ENCODE results near the gene ATG13.
"Not testable (repeated sequence)": the region's sequence is repeated elsewhere in the genome, so short reads cannot be mapped to it uniquely, and the experiment has no call there.

The ATG13 gene

GRCh38 chr11:46643986-46644385, 26.6 kb downstream of the ATG13 start:
- DNase-seq (ENCODE audit: low spot score) = no peak

- DNase-seq (ENCODE audit: low spot score) = peak; percentile 94
Observed at GRCh38 chr11:46649180-46649738, 31.9 kb downstream of the ATG13 start.

GRCh38 chr11:46655631-46656030, 38.3 kb downstream of the ATG13 start:
- DNase-seq (ENCODE audit: low spot score) = no peak

- no peak for DNase-seq (ENCODE audit: low spot score)
Observed at GRCh38 chr11:46657186-46657585, 39.8 kb downstream of the ATG13 start.

- DNase-seq (ENCODE audit: low spot score) = no peak
Observed at GRCh38 chr11:46658259-46658658, 40.9 kb downstream of the ATG13 start.

GRCh38 chr11:46659908-46660307, 42.6 kb downstream of the ATG13 start:
- DNase-seq (ENCODE audit: low spot score) = peak; percentile 49

DNA sequence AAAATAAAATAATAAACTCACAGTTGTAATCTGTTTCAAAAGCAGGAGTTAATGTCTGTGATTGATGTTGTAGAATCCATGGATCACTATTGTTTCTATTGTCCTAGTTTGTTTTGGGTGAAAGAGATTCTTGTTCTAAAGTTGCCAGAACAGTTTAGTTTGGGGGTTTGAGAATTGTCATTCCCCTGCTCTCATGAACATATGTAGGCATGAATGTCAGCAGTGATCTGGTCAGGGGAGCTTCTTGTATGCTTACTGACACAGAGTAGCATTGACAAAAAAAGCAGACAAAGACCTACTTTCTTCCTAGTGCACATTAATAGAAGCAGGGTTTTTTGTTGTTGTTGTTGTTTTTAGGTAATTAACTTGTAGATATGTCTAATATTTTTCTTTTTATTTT, 44.5 kb downstream of the ATG13 start:
- DNase-seq (ENCODE audit: low spot score) = peak; percentile 60

GRCh38 chr11:46662366-46662765, 45.0 kb downstream of the ATG13 start:
- no peak for DNase-seq (ENCODE audit: low spot score)

GRCh38 chr11:46663277-46663940, 46.1 kb downstream of the ATG13 start:
- DNase-seq (ENCODE audit: low spot score) = no peak

GRCh38 chr11:46664612-46665011, 47.3 kb downstream of the ATG13 start:
- no peak for DNase-seq (ENCODE audit: low spot score)

GRCh38 chr11:46665356-46665755, 48.0 kb downstream of the ATG13 start:
- DNase-seq (ENCODE audit: low spot score) = no peak

GRCh38 chr11:46666516-46666915, 49.2 kb downstream of the ATG13 start:
- no peak for DNase-seq (ENCODE audit: low spot score)

- DNase-seq (ENCODE audit: low spot score) = no peak
Observed at GRCh38 chr11:46667043-46667481, 49.7 kb downstream of the ATG13 start.

DNA sequence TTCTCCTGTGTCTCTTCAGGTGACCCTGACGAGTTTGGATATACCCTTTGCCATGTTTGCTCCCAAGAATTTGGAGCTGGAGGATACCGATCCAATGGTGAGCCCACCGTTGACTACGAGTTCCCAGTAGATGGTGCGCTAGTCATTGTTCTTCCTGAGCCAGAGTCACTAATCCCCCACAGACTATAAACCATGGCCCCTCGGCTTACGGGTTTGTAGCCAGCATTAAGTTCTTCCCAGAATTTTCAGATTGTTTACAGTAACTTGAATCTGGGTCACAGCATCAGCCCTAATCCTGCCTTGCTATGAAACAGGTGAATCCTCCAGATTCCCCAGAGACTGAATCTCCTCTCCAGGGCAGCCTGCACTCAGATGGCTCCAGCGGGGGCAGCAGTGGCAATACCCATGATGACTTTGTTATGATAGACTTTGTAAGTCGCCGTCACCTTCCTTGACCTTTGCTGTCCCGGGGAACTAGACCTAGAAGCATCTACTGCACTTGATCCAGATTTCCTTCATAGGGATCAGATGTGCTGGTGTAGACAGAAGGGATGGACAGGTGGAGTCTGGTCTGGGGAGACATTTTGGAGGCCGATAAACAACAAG, 51.2 kb downstream of the ATG13 start:
- DNase-seq (ENCODE audit: low spot score) = no peak

GRCh38 chr11:46669711-46670139, 52.4 kb downstream of the ATG13 start:
- no peak for DNase-seq (ENCODE audit: low spot score)

DNA sequence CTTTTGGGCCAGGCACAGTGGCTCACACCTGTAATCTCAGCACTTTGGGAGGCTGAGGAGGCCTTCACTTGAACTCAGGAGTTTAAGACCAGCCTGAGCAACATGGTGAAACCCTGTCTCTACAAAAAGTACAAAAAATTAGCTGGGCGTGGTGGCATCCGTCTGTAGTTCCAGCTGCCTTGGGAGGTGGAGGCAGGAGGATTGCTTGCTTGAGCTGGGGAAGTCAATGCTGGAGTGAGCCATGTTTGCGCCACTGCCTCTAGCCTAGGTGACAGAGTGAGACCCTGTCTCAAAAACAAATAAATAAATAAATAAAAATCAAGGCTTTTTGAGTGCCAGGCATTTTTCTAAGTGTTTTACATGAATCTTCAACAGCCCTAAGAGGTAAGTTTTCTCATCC, 53.2 kb downstream of the ATG13 start:
- not testable (repeated sequence) for DNase-seq (ENCODE audit: low spot score)

DNA sequence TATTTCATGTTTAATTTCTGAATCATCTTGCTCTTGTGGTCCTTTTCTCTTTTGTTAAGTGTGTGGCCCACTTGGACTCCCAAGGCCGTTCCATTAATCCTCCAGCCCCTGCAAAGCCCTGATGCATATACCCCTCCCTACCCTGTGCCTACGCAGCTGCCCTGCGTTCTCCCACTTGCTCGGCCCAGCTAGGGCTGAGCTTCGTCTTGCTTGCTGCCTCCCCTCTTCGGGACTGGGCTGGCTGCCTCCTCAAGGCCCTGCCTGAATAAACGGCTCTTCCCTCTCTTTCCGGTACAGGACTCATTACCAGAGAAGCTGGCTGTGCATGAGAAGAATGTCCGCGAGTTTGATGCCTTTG, 54.6 kb downstream of the ATG13 start:
- no peak for DNase-seq (ENCODE audit: low spot score)

DNA sequence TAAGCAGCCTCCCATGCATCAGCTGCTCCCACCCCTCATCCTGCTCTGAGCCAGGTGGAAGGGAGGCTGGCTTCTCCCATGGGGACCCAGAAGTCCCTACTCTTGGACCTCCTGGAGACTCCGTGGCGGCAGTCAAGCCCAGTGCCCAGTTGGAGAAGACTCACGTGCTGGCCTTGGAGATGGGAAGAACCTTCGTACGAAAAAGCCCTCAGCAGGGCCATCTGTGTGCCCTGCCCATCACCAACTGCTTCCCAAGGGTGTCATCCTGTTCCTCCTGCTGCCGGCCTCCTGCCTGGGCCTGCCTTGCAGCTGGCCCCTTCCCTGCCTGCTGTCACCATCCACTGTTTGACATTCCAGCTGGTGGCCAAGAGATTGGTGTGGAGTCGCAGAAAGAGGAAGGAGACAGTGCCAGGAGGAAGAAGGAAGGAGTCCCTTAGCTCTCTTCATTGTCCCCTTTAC, 55.1 kb downstream of the ATG13 start:
- no peak for DNase-seq (ENCODE audit: low spot score)

DNA sequence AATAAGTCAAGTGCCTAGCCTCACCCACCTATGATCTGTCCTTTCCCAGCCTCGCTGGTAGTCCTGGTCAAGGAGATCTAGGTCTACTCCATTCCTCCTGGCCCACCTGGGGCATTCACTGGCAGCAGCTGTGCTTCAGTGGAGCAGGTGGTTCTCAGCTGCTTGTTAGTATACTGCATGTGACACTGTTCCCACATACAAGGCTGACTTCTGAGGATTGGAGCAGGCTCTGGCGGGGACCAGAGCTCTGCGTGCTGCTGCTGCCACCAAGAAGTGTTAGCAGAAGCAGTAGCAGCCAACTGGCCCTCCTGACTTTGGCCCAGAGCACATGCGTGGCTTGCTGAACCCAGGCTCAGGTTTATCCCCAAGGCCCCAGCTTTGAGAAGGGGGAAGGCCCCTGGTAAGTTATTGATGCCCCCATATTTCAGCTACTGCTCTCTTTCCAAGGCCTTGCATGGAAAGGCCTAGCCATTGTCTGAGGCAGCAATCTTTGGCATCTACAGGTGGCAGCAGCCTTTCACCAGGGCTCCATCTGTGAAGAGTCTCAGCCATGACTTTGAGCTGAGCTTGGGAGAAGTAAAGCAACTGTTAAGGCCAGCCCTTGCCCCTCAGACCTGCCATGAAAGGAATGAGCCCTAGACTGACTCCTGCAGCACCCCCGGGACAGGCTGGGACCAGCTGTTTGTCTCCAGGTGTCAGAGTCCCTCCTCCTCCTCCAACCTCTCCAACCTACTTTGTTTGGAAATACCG, 56.5 kb downstream of the ATG13 start:
- DNase-seq (ENCODE audit: low spot score) = no peak

- DNase-seq (ENCODE audit: low spot score) = no peak
Observed at GRCh38 chr11:46674463-46675287, 57.3 kb downstream of the ATG13 start.

DNA sequence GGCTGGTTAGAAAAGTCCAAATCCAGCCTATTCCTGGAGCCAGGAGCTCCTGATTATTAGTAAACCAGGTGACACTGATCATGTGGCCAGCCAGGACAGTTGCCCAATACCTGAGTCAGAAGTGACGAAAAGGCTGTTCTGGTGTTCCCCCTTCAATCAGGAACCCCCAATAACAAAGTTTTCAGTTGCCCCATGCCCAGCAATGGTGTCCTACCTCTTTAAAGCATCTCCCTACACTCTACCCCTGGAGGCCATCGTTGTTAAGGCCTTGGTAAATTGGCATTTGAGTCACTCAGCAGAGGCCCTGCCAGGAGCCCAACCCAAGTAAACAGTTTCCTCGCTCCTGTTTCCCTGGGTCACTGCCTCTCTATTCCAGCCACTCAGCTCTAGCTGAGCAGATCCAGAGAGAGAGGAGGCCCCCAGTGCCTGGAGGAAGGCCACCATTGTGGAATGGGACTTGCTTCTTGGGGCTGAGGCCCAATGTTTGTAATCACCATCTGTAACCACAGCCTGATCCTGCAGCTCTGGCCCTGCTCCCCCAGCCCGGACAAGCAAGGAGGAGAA, 58.0 kb downstream of the ATG13 start:
- DNase-seq (ENCODE audit: low spot score) = peak; percentile 73

GRCh38 chr11:46675949-46676348, 58.6 kb downstream of the ATG13 start:
- DNase-seq (ENCODE audit: low spot score) = no peak
